K562 (cell line): Measurements from ENCODE around the gene ACOT13. TPM values are rescaled to one million over a fixed set of nuclear protein-coding genes. Genes with fewer than 3 reads are reported as not detected.

ENCODE experiments used
- ATAC-seq: fragments of 200-7000 bp; cut with Tn5 transposase; 3 replicates; pipeline ENCODE4 v1.9.1; 2020; ENCODE audit warnings: moderate library complexity
- BruUV-seq: library from RNA; stranded (reverse); fragments of 400-500 nt; replicated peaks from 2 replicates; lab custom pipeline; 2021; lab: Mats Ljungman, UMichigan
- CTCF ChIA-PET: fragments of 300-600 bp; formaldehyde crosslinking; extraction: SDS; loops from one replicate; lab custom pipeline; 2021; ENCODE audit warnings: low intra/inter-chr PET ratio; lab: Yijun Ruan, JAX
- POLR2A ChIA-PET: fragments of 300-600, 350-650 bp; sonication (Branson Sonifier 250); formaldehyde crosslinking; extraction: SDS; loops from one replicate; lab custom pipeline; 2021; ENCODE audit warnings: antibody characterized with exemption, inconsistent platforms; lab: Yijun Ruan, JAX
- DNase-seq, 4 experiments: peaks; one replicate each; pipeline versions ENCODE4 v3.0.0 to v3.0.0-alpha.2; 2011 to 2018; ENCODE audit warnings: low spot score in 3 of 4, mixed read lengths in 3 of 4; ENCODE audit errors: extremely low read depth in 1 of 4
- FAIRE-seq: peaks from 2 replicates; lab custom pipeline; 2011; peaks lifted over from hg19 to GRCh38; lab: Jason Lieb, UNC
- H2AFZ ChIP-seq: 2 replicates; pipeline ENCODE4 v1.6.0; 2011; ENCODE audit warnings: low read depth, low read length, control low read depth, inconsistent platforms
- H3K27ac ChIP-seq: fragments of 200-600 bp; 3 replicates; pipeline ENCODE4 v1.8.0; 2011; ENCODE audit warnings: low read depth, mild to moderate bottlenecking, control low read depth, inconsistent platforms, low read length, moderate library complexity, mixed read lengths; ENCODE audit errors: extremely low read depth
- H3K27me3 ChIP-seq, 2 experiments: fragments of 300-600 bp in 1 of 2; 2 replicates in 1 of 2; 3 replicates in 1 of 2; pipeline versions ENCODE4 v1.6.0 to v1.8.0; 2011; ENCODE audit warnings: inconsistent platforms in 2 of 2, low read length in 2 of 2, mild to moderate bottlenecking in 1 of 2, mixed read lengths in 1 of 2, moderate library complexity in 1 of 2; ENCODE audit not compliant: control insufficient read depth in 2 of 2, insufficient read depth in 2 of 2
- H3K36me3 ChIP-seq: fragments of 300-600 bp; 3 replicates; pipeline ENCODE4 v1.8.0; 2011; ENCODE audit warnings: mild to moderate bottlenecking, low read length, inconsistent platforms; ENCODE audit not compliant: control insufficient read depth, insufficient read depth
- H3K4me1 ChIP-seq, 2 experiments: fragments of 200-600 bp in 1 of 2; replicated peaks in 1 of 2; 2 replicates in 1 of 2; 3 replicates in 1 of 2; pipeline versions ENCODE4 v1.5.1 to v1.8.0; 2011; ENCODE audit warnings: inconsistent platforms in 2 of 2, low read length in 2 of 2, mild to moderate bottlenecking in 1 of 2, mixed read lengths in 1 of 2, moderate library complexity in 1 of 2; ENCODE audit not compliant: control insufficient read depth in 2 of 2, insufficient read depth in 2 of 2
- H3K4me2 ChIP-seq: 2 replicates; pipeline ENCODE4 v1.6.1; 2011; ENCODE audit warnings: low read length, control low read depth, inconsistent platforms, mixed read lengths; ENCODE audit not compliant: insufficient read depth
- H3K4me3 ChIP-seq: fragments of 200-600 bp; sonication (generic), shearing (Covaris generic); 2 replicates; pipeline ENCODE4 v1.5.1; 2016; ENCODE audit warnings: control low read depth, inconsistent platforms
- H3K79me2 ChIP-seq: fragments of 200-600 bp; 3 replicates; pipeline ENCODE4 v1.8.0; 2011; ENCODE audit warnings: low read length, inconsistent platforms; ENCODE audit not compliant: control insufficient read depth, insufficient read depth
- H3K9ac ChIP-seq, 2 experiments: 2 replicates each; pipeline versions ENCODE4 v1.6.0 to v1.6.1; 2011; ENCODE audit warnings: low read depth in 2 of 2, low read length in 2 of 2, control low read depth in 1 of 2, inconsistent platforms in 1 of 2, mild to moderate bottlenecking in 1 of 2, mixed read lengths in 1 of 2; ENCODE audit not compliant: insufficient read depth in 1 of 2
- H3K9me1 ChIP-seq: one replicate; pipeline ENCODE4 v1.6.0; 2011; ENCODE audit warnings: inconsistent platforms, mild to moderate bottlenecking, low read length, moderate library complexity; ENCODE audit not compliant: control insufficient read depth, insufficient read depth
- H3K9me3 ChIP-seq: replicated peaks from 2 replicates; pipeline ENCODE4 v1.5.1; 2011; ENCODE audit warnings: low read depth, low read length, inconsistent platforms; ENCODE audit not compliant: control insufficient read depth, insufficient read depth
- H4K20me1 ChIP-seq: replicated peaks from 2 replicates; pipeline ENCODE4 v1.6.1; 2011; ENCODE audit warnings: low read length, inconsistent platforms, mixed read lengths; ENCODE audit not compliant: control insufficient read depth, insufficient read depth
- AFF1 ChIP-seq, 2 experiments: fragments of 450-650 bp; IDR thresholded peaks; 2 replicates each; pipeline ENCODE4 v1.6.1; 2018; ENCODE audit warnings: mild to moderate bottlenecking in 2 of 2, low read depth in 1 of 2; ENCODE audit not compliant: partially characterized antibody in 2 of 2
- ATF3 ChIP-seq, 2 experiments: fragments of 450-650 bp in 1 of 2; sonication (generic) in 1 of 2; formaldehyde crosslinking in 1 of 2; IDR thresholded peaks in 1 of 2; conservative IDR thresholded peaks in 1 of 2; 2 replicates each; pipeline versions ENCODE4 v1.6.1 to v1.8.1; 2016 to 2023; ENCODE audit warnings: mild to moderate bottlenecking in 2 of 2, moderate library complexity in 2 of 2, inconsistent platforms in 1 of 2, missing genetic modification reagents in 1 of 2
- CEBPG ChIP-seq, 3 experiments: fragments of 200-800 bp in 1 of 3; sonication (Bioruptor generic) in 1 of 3; sonication (generic) in 1 of 3; formaldehyde crosslinking in 1 of 3; IDR thresholded peaks in 2 of 3; conservative IDR thresholded peaks in 1 of 3; 2 replicates each; pipeline versions ENCODE4 v1.6.1 to v1.8.0; 2016 to 2022; ENCODE audit warnings: missing compliant biosample characterization in 2 of 3, missing genetic modification characterization in 2 of 3, mild to moderate bottlenecking in 1 of 3, missing genetic modification reagents in 1 of 3
- KLF6 ChIP-seq: fragments of 250-450 bp; sonication (Bioruptor Pico); IDR thresholded peaks from 2 replicates; pipeline ENCODE4 v1.4.0; 2020; ENCODE audit warnings: mild to moderate bottlenecking, moderate library complexity, borderline replicate concordance
- MED1 ChIP-seq: sonication (generic); formaldehyde crosslinking; IDR thresholded peaks from 2 replicates; pipeline ENCODE4 v1.8.1; 2023; ENCODE audit warnings: missing genetic modification reagents, borderline replicate concordance
- TRIM24 ChIP-seq, 2 experiments: fragments of 450-650 bp; IDR thresholded peaks; 2 replicates each; pipeline ENCODE4 v1.6.1; 2016
- WGBS: fragments of 100-300 bp; shearing (Covaris generic); methylation state at CpG from one replicate; pipeline ENCODE4 v1.1.6; 2016; ENCODE audit warnings: low coverage, mixed read lengths; ENCODE audit not compliant: insufficient coverage; ENCODE audit errors: missing lambda C conversion rate; 5-methylcytosine and 5-hydroxymethylcytosine counted together
- in situ Hi-C: fragments of 300-500 bp; cut with MboI; formaldehyde crosslinking; loops from 4 replicates; pipeline ENCODE4 v1.15.0; 2018; ENCODE audit warnings: inconsistent platforms, mixed read lengths
- intact Hi-C: fragments of 100-400 bp; cut with micrococcal nuclease; formaldehyde crosslinking; loops from 2 replicates; pipeline ENCODE4 v1.14.2; 2022
- polyA plus RNA-seq, 8 experiments: library from polyadenylated mRNA; depleted of rRNA in 4 of 8; stranded (reverse) in 5 of 8; unstranded in 3 of 8; fragments of >200 nt; fragmentation: Nextera tagmentation in 2 of 8; fragmentation: Illumina TruSeq in 1 of 8; extraction: Ambion mirVana in 2 of 8; extraction: Trizol in 1 of 8; gene quantifications; 2 replicates each; pipeline versions ENCODE4 v1.2.1 to v1.2.3, GENCODE V29; 2011 to 2014; ENCODE audit warnings: inconsistent platforms in 1 of 8, missing spikeins in 1 of 8
- total RNA-seq, 7 experiments: library from RNA; depleted of rRNA in 6 of 7; stranded (reverse); fragments of >200 nt in 6 of 7; fragmentation: Illumina TruSeq in 2 of 7; extraction: Trizol in 2 of 7; gene quantifications; 2 replicates each; pipeline versions ENCODE4 v1.2.1 to v1.2.3, GENCODE V29; 2011 to 2021; ENCODE audit warnings: low replicate concordance in 1 of 7

Gene ACOT13
- total and polyA plus RNA-seq, 9 of the 15 experiments (the other 6 are each of a cell fraction or from before 2014, with no cell fraction given) = 14.1 to 129 (median 65.7) TPM

GRCh38 chr6:24723270-24723669 lies 56.4 kb downstream of the ACOT13 start:
- H3K4me3 ChIP-seq = no peak overlapping the region
- H3K79me2 ChIP-seq = peaks cover 24% of the 10 kb centered on the region
- no peaks in the 10 kb centered on the region; the same call in 1 of the 2 replicates for H3K9me3 ChIP-seq
- ATAC-seq = no peak
- H3K4me1 ChIP-seq = peaks cover 6% of the 10 kb centered on the region in 2 experiments; a peak in 3 of 5 replicates
- POLR2A ChIA-PET = interaction anchor here (1.7 kb wide), 1 partner anchor 20 kb away, joined by 6 read pairs; no protein-coding TSS in a partner anchor
- H3K9me1 ChIP-seq = no peaks in the 10 kb centered on the region
- H3K36me3 ChIP-seq = peaks cover 10% of the 10 kb centered on the region; the same call in 2 of the 3 replicates
- H2AFZ ChIP-seq = 0 out of 2 replicates have a peak overlapping the region, but pooled peaks have one; percentile 11
- in situ Hi-C loops (no loop called here), intact Hi-C loops (no loop called here)
- no peak overlapping the region for H3K27ac ChIP-seq
- CTCF ChIA-PET = no interaction called here
- no peaks in the 10 kb centered on the region for H3K27me3 ChIP-seq
- H3K9ac ChIP-seq = no peak overlapping the region
- peaks cover 12% of the 10 kb centered on the region; the same call in 1 of the 2 replicates for H4K20me1 ChIP-seq
- no peak for FAIRE-seq
- WGBS = 84% methylated on average over 3 of the region's 3 CpGs
- no peak for TF ChIP-seq CEBPG (CRISPR knock-in tag; IDR thresholded peaks at IDR 0.05)
- 0 out of 4 replicates have a peak, but pooled peaks of 1 of the 2 experiments have one; percentile 32 for TF ChIP-seq CEBPG (tag; conservative IDR thresholded peaks at IDR 0.05 in 1 of 2, IDR thresholded peaks at IDR 0.05 in 1 of 2)
- 0 out of 4 replicates have a peak, but pooled peaks of 1 of the 2 experiments have one; percentile 29 for TF ChIP-seq TRIM24 (IDR thresholded peaks at IDR 0.05)
- peak; percentile 48 for TF ChIP-seq ATF3 (IDR thresholded peaks at IDR 0.05)
- no peak for TF ChIP-seq ATF3 (CRISPR knock-in tag; conservative IDR thresholded peaks at IDR 0.05)
- TF ChIP-seq MED1 (CRISPR knock-in tag) = no peak
- no peak for TF ChIP-seq KLF6 (CRISPR knock-in tag)
- TF ChIP-seq AFF1 (IDR thresholded peaks at IDR 0.05; ENCODE audit: low read depth in 1 of 2, partially characterized antibody in 2 of 2) = peak in 1 of 2 experiments; percentile 31
- DNase-seq = no peak
- no peak overlapping the region for H3K4me2 ChIP-seq
- BruUV-seq = no TSS peak
